MM.1S (cell line): ENCODE results near the gene DNAI1.

Experiments used
- DNase-seq: peaks from one replicate; pipeline ENCODE4 v3.0.0-alpha.2; 2015
- H2AFZ ChIP-seq: fragments of 300-600 bp; sonication (generic); 2 replicates; pipeline ENCODE4 v1.6.0; 2016; ENCODE audit warnings: antibody characterized with exemption, low read length
- H3F3A ChIP-seq: fragments of 300-600 bp; sonication (generic); 2 replicates; pipeline ENCODE4 v1.6.1; 2016; ENCODE audit warnings: mild to moderate bottlenecking, antibody characterized with exemption, low read length, moderate library complexity, mixed read lengths; ENCODE audit not compliant: insufficient read depth
- H3K27ac ChIP-seq: fragments of 300-600 bp; sonication (generic); 2 replicates; pipeline ENCODE4 v1.5.1; 2016; ENCODE audit warnings: mild to moderate bottlenecking, low read length
- H3K27me3 ChIP-seq: fragments of 300-600 bp; sonication (generic); replicated peaks from 2 replicates; pipeline ENCODE4 v1.6.0; 2016; ENCODE audit warnings: low read length; ENCODE audit not compliant: insufficient read depth
- H3K36me3 ChIP-seq: fragments of 300-600 bp; sonication (generic); replicated peaks from 2 replicates; pipeline ENCODE4 v1.6.1; 2016; ENCODE audit warnings: mild to moderate bottlenecking, low read length, mixed read lengths; ENCODE audit not compliant: insufficient read depth
- H3K4me1 ChIP-seq: fragments of 300-600 bp; sonication (generic); 2 replicates; pipeline ENCODE4 v1.6.1; 2016; ENCODE audit warnings: low read length, mixed read lengths
- H3K4me2 ChIP-seq: fragments of 300-600 bp; sonication (generic); 2 replicates; pipeline ENCODE4 v1.6.0; 2016; ENCODE audit warnings: low read depth, low read length
- H3K4me3 ChIP-seq: fragments of 300-600 bp; sonication (generic); 2 replicates; pipeline ENCODE4 v1.5.1; 2016; ENCODE audit warnings: low read length, mixed read lengths
- H3K79me2 ChIP-seq: fragments of 300-600 bp; sonication (generic); 2 replicates; pipeline ENCODE4 v1.6.1; 2016; ENCODE audit warnings: mixed run types, low read length, mixed read lengths
- H3K9ac ChIP-seq: fragments of 300-600 bp; sonication (generic); 2 replicates; pipeline ENCODE4 v1.6.1; 2016; ENCODE audit warnings: low read length, mixed read lengths
- H3K9me2 ChIP-seq: fragments of 300-600 bp; sonication (generic); replicated peaks from 2 replicates; pipeline ENCODE4 v1.6.1; 2016; ENCODE audit warnings: mild to moderate bottlenecking, low read length, mixed read lengths; ENCODE audit not compliant: insufficient read depth
- H3K9me3 ChIP-seq: fragments of 300-600 bp; sonication (generic); replicated peaks from 2 replicates; pipeline ENCODE4 v1.6.1; 2016; ENCODE audit warnings: mild to moderate bottlenecking, low read length, mixed read lengths; ENCODE audit not compliant: insufficient read depth
- H4K20me1 ChIP-seq: fragments of 300-600 bp; sonication (generic); 2 replicates; pipeline ENCODE4 v1.6.1; 2016; ENCODE audit warnings: mild to moderate bottlenecking, low read length, moderate library complexity, mixed read lengths; ENCODE audit not compliant: insufficient read depth
- CTCF ChIP-seq: fragments of 300-600 bp; sonication (generic); IDR thresholded peaks from 2 replicates; pipeline ENCODE4 v1.5.1; 2016; ENCODE audit warnings: antibody characterized with exemption, low read length, mixed read lengths
- EZH2 ChIP-seq: fragments of 300-600 bp; sonication (generic); optimal IDR thresholded peaks from 2 replicates; pipeline ENCODE3; 2017; ENCODE audit warnings: low read depth, mild to moderate bottlenecking, antibody characterized with exemption, low read length, mixed read lengths
- EZH2phosphoT487 ChIP-seq: fragments of 300-600 bp; sonication (generic); IDR thresholded peaks from 2 replicates; pipeline ENCODE4 v1.6.1; 2018; ENCODE audit warnings: antibody characterized with exemption, low read length

DNAI1 gene

DNA sequence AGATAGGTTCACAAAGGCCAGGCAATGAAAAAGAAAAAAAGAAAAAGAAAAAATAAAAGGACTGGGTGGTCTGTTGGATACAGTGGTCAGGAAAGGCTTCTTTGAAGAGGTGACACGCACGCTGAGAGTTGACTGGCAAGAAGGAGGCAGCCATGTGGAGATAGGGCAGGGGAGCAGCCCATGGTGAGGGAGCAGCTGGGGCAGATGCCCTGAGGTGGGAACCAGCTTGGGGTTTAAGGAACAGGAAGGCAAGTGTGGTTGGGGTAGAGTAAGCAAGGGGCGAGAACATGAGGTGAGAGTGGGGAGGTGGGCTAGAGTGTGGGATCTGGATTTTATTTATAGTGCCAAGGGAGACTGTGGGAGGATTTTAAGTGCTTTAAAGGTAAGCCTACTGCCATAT is 57.4 kb downstream of the DNAI1 start:
- Histone ChIP-seq H3K27me3 (peaks cover 6% of the 10 kb centered on the region; the same call in 1 of the 2 replicates), H3K27ac (no peak overlapping the region), H3K4me2 (no peak overlapping the region), H3K36me3 (no peaks in the 10 kb centered on the region), H3K9me2 (no peaks in the 10 kb centered on the region), H2AFZ (no peak overlapping the region), H3K9ac (no peak overlapping the region), H4K20me1 (no peaks in the 10 kb centered on the region), H3K79me2 (no peaks in the 10 kb centered on the region), H3K9me3 (no peaks in the 10 kb centered on the region), H3K4me3 (no peak overlapping the region), H3K4me1 (no peaks in the 10 kb centered on the region), H3F3A (no peaks in the 10 kb centered on the region)
- no peak for DNase-seq
- TF ChIP-seq CTCF (no peak), EZH2 (no peak), EZH2phosphoT487 (no peak)

DNA sequence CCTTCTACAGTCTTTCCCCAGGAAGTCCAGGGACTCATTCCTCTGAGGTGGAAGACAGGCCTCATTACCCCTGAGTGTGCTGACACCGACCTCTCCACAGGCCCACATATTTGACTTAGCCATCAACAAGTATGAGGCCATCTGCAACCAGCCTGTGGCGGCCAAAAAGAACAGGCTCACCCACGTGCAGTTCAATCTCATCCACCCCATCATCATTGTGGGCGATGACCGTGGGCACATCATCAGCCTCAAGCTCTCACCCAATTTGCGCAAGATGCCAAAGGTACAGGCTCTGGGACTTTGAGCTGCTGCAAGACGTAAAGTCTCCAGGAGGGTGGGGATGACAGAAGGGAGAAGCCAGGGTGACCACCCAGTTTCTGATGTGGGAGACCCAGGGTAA is 58.6 kb downstream of the DNAI1 start:
- no peaks in the 10 kb centered on the region for H3K36me3 ChIP-seq
- no peak overlapping the region for H2AFZ ChIP-seq
- H3K27ac ChIP-seq, result no peak overlapping the region
- H3F3A ChIP-seq, result 0 out of 2 replicates have a peak, but pooled peaks cover under 1% of the 10 kb centered on the region
- no peak overlapping the region for H3K4me3 ChIP-seq
- TF ChIP-seq EZH2phosphoT487 (no peak), CTCF (no peak), EZH2 (no peak)
- H3K4me2 ChIP-seq, result no peak overlapping the region
- no peaks in the 10 kb centered on the region for H4K20me1 ChIP-seq
- peaks cover 8% of the 10 kb centered on the region; the same call in 1 of the 2 replicates for H3K27me3 ChIP-seq
- H3K9ac ChIP-seq, result no peak overlapping the region
- no peaks in the 10 kb centered on the region for H3K4me1 ChIP-seq
- DNase-seq, result no peak
- no peaks in the 10 kb centered on the region for H3K9me3 ChIP-seq
- no peaks in the 10 kb centered on the region for H3K9me2 ChIP-seq
- no peaks in the 10 kb centered on the region for H3K79me2 ChIP-seq

DNA sequence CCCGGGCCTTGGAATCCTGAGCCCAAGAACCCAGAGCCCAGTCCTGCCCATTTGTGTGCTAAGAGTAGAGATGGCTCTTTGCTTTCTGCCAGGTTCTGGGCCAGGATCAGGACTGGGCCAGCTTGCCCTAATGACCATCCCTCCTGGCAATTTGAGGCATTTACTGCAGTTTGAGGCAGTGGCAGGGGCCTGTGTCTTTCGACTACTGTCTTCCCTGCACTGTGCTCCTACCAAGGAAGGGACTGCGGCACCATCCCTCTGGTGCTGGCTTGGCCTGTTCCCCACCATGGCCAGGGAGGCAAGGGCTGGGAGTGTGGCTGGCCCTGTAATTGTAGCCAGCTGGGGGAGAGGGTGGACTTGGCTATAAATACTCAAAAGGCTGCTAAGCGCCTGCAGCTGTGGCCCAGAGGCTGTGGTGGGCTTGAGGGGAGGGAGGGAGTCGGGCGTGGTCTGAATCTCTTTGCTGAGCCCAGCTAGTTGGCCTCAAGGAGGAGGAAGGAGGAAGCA is 59.6 kb downstream of the DNAI1 start:
- no peak overlapping the region for H3K4me3 ChIP-seq
- H3K36me3 ChIP-seq, result no peaks in the 10 kb centered on the region
- no peak for DNase-seq
- no peaks in the 10 kb centered on the region for H3K79me2 ChIP-seq
- no peak overlapping the region for H3K9ac ChIP-seq
- no peak overlapping the region for H3K4me2 ChIP-seq
- H4K20me1 ChIP-seq, result no peaks in the 10 kb centered on the region
- no peaks in the 10 kb centered on the region for H3K4me1 ChIP-seq
- no peak overlapping the region for H3K27ac ChIP-seq
- H3K9me3 ChIP-seq, result no peaks in the 10 kb centered on the region
- H3K27me3 ChIP-seq, result peaks cover 12% of the 10 kb centered on the region; the same call in 1 of the 2 replicates
- TF ChIP-seq EZH2 (no peak), CTCF (no peak), EZH2phosphoT487 (no peak)
- no peaks in the 10 kb centered on the region for H3K9me2 ChIP-seq
- H2AFZ ChIP-seq, result no peak overlapping the region
- 0 out of 2 replicates have a peak, but pooled peaks cover 3% of the 10 kb centered on the region for H3F3A ChIP-seq
